Measurements from ENCODE around the gene IGLON5.

Gene IGLON5

DNA sequence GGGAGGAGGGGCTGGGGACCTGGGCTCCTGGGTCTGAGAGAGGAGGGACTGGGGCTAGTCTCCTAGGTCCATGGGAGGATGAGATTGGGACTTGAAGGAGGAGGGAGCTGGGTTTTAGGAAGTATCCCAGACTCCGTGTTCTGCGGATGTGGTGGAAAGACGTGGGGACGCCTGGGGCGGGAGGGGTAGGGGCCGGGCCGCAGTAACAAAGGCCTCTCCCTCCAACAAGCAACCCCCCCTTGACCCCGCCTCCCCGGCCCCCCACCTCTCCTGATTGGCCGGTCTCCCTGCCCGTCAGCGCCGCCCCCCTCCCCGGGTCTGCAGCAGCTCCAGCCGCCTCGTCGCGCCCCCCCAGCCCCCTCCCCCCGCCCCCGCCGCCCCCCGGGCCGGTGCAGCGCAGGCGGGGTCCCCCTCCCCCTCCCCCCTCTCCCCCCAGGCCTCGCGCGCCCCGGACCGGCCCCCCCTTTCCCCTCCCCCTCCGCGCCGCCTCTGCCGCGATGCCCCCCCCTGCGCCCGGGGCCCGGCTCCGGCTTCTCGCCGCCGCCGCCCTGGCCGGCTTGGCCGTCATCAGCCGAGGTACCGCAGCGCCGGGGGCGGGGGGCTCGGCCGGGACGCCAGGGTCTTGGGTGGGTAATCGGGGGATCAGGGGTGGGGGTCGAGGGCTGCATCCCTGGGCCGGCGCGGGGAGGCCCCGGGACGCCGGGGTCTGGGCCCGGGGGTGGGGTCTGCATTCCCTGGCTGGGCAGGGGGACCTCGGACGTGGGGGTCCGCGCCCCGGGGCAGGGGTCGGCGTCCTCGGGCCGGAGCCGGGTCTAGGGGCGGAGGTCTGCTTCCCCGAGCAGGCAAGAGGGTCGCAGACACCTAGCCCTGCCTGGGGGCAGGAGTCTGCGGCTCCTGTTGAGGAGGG lies at the start of gene IGLON5:
Gene IGLON5, plus strand, starts transcription at position 294 of the 907 bp plus-strand sequence. Its CDS starts 204 bp downstream, at position 498.
- no peak for FAIRE-seq

DNA sequence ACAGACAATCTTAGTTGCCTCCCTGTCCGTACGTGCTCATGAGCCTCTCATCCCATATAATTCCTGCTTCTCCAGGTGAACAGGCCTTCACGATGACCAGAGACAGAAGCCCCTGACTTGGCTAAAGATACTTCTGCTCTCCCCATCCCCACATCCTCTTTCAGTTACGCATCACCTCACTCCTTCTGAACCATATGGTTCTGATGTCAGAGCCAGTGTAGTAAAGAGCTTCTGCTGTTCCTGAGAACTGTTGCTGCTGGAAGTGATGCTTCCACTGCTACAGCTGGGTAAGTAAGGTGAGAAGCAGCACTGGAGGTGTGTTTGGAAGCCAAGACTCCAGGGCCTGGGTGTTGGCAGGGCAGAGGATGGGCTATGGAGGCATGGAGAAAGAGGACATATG lies 47.6 kb upstream of the IGLON5 start:
- FAIRE-seq, result no peak

DNA sequence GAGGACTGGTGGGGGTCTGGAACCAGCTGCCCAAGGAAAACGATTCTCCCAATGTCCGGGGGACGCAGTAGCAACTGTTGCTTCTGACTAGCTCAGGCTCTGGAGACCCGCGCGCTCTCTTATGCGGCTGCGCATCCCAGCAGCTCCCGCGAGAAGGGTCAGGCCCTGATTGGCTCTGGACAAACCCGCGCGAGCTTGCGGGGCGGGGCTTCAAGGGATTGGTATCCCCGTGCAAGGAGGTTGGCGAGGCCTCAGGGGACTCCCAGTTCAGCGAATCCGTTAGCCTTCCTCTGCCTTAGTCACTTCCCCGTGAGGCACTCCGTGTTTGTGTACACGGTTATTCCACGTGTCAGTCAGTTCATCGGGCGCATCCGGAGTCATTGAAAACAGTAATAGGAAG lies 40.4 kb upstream of the IGLON5 start:
- no peak for FAIRE-seq

DNA sequence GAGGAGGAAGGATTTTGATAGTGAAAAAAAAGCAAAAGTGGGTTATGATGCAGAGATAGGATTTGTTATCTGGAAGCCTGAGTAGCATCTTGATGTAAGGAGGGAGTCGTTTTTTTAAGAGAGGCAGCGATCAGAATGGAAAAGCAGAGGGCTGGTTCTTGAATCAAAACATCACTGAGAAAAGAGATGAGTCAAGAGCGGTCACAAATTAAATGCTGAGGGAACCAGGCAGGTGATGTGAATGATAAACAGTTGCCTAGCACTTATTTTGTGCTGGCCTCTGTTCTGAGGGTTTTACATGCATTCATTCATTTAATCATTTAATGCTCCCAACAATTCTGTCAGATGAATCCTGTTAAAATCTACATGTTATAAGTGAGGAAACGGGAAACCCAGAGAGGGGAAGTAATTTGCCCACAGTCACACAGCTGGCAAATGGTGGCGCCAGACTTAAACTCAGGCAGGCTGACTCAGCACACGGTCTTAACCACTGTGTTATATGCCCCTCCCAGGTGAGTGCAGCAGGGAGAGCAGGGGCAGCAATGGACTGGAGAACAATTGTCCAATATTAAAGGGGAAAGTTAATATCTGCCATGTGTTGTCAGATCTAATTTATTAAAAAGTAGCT lies 39.1 kb upstream of the IGLON5 start:
- no peak for FAIRE-seq

DNA sequence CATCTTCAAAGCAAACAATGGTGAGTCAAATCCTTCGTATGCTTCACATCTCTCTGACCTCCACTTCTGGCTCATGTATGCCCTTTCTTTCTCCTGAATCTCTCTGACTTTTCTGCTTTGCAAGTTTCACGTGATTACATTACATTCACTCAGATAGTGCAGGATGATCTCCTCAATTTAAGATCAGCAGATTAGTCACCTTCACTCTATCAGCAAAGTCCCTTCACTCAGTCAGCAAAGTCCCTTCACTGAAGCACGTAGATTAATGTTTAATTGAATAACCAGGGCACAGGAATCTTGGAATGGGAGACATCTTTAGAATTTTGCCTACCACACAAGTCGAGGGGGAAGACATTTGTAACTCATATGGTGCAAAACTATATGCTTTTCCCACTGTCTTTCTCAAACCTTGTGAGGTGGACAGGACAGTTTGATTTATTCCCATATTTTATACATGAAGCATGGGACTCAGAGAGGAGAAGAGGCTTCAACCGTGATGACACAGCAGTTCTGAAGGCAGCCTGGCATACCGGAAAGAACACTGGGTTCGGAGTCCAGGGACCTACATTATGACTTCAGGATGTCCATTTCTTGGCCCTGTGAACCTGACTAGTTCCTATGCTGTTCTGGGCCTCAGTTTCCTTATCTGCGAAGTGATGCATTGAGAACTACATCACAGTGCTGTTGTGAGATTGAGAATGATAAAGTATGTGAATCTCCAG lies 37.2 kb upstream of the IGLON5 start:
- no peak for FAIRE-seq

DNA sequence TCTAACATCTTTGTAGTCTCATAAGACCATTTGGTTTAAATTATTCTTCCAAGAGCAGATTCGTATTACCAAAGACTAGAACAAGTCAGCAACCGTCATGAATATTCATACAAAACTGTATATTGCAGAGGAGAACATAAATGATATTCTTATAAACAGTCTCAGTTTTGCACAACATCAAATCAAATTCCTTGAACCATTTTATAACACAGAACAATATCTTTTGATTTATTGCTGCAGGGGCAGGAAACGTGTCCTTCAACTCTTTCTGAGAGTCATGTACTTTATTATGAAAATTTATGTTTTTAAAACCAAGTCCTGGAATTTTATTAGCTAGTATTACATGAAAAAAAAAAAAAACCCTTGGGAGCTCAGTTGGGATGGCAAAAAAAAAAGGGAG lies 34.3 kb upstream of the IGLON5 start:
- no peak for FAIRE-seq

DNA sequence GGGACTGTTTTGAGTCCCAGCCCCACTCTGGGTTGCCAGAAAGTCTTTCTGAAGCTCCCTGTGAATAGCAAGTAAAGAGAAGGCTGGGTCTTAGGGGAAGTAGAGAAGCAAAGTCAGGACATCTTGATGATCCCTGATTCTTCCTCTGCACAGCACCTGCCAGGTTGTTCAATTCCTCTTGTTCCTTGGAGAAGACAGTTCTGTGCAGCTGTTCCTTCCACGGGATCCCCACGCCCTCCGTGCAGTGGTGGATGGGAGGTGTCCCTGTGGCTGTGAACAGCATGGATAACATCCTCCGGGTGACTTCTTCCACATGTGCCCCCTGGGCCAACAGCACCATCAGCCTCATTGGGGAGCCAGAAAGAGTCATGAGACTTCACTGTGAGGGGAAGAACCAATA lies 29.1 kb upstream of the IGLON5 start:
- FAIRE-seq, result no peak

DNA sequence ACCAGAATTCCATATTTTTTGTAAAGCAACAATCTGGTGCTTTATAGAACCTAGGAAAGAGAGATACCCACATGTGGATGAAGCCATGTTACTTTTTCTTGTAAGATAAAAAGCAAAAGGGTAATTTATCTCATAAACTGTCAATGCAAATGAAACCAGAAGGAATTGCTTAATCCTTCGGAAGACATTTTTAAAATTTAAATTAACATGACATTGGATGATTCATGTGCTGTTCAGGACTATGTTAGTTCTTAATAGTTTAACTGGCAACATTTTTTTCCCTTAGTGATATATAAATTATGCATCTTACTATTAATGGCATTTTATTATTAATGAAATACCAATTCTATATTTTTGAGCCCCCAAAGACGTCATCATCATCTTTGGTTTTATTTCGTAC lies 25.8 kb upstream of the IGLON5 start:
- no peak for FAIRE-seq

DNA sequence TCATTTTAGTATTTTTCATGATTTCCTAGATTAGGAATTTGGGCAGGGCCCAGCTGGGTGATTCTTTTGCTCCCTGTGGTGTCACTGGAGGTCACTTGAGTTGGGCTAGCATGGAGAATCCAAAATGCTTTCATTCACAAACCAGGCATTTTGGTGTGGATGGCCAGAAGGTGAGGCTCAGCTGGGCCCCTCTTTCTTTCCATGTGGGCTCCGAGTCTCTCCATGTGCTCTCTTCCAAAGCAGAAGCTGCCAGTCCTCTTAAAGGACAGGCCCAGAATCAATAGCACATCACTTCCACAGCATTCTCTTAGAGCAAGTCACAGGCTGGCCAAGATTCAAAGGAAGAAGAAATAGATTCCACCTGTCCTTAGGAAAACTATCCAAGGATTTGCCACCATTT lies 21.8 kb upstream of the IGLON5 start:
- FAIRE-seq, result no peak

DNA sequence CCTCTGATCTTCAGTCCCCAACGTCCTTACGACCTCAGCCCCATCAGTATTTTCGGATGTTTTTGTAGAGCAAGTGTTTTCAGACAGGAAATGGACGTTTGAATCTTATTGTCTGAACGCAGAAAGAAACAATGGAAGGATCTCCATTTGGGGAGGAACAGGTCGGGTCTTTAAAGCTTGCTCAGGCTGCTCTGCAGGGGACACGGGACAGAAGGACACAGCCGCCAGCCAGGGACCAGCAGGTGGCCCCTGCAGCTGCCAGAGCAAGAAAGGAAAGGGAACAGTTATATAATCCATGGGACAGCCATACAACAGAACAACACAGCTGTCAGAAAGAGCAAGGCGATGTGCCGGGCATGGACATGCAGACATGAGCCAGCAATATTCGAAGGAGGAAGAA lies 18.5 kb upstream of the IGLON5 start:
- no peak for FAIRE-seq

DNA sequence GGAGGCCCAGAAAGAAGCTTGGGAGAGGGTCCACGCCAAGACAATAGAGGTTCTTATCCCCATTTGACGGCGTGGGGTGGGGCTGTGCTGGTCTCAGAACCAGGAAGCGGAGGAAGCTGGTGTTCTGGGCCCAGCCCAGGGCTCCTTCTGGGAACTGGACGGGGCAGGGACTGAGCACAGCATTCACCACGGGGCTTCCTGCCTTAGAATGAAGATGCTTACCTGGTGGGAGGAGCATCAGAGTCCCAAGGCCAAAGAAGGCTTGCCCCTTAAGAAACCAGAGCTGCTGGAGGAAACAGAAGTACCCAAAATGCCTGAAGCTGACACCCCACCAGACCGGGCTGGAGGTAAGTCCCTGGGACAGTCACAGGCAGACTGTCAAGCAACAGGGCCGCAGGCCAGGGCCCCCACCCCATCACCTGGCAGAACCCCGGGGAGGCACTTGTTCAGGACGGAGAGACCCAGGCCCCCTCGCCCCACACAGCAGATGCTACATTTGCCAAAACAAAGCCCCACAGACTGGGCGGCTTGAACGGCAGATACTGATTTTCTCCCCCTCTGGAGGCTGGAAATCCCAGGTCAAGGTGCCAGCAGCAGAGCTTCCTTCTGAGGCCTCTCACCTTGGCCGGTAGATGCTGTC lies 17.8 kb upstream of the IGLON5 start:
- no peak for FAIRE-seq

DNA sequence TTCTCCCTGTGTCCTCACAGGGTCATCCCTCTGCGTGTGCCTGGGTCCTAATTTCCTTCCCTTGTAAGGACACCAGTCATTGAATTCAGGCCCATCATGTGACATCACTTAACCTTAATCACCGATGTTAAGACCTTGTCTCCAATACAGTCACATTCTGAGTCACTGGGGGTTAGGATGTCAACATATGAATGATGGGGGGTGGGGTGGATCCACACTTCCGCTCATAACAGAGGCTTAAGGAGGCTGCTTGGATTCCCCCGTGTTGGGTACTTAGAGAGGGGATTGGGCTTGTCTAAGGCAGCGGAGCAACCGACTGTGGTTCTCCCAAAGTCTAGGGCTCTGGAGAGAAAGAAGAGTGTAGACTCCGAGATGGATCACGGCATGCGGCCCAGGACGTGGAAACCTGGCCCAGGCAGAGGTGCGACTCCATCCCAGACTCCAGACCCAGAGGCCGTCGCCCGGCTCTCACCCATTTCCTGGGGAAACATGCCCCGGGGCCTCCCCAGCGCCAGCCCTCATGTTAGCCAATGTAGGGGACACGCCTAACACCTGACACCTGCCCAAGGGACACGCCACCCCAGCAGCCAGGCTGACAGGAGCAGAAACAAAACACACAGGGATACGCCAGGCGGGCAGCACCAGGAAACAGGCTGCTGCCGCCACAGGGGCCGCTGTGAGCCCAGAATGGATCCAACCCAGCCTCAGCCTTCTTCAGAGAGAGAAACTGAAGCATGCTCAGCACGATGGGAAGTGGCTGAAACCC lies 17.1 kb upstream of the IGLON5 start:
- FAIRE-seq, result no peak

DNA sequence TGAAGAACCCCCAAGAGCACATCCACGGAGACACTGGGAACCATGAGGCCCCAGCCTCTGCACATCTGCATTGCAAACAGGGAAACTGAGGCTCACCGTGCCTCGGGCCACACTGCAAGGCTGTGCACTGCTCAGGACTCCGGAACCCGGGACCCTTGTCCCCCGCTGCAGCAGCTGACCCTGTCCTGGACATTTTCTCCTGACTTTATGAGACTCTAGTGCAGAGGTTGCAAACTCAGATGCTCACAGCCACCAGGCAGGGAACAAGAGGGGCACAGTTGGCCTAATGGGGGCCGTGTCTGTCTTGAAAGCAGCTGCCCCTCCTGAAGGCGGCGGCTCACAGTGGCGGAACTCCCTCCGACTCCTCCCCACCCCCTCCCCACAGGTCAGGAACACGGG lies 16.5 kb upstream of the IGLON5 start:
- FAIRE-seq, result no peak

DNA sequence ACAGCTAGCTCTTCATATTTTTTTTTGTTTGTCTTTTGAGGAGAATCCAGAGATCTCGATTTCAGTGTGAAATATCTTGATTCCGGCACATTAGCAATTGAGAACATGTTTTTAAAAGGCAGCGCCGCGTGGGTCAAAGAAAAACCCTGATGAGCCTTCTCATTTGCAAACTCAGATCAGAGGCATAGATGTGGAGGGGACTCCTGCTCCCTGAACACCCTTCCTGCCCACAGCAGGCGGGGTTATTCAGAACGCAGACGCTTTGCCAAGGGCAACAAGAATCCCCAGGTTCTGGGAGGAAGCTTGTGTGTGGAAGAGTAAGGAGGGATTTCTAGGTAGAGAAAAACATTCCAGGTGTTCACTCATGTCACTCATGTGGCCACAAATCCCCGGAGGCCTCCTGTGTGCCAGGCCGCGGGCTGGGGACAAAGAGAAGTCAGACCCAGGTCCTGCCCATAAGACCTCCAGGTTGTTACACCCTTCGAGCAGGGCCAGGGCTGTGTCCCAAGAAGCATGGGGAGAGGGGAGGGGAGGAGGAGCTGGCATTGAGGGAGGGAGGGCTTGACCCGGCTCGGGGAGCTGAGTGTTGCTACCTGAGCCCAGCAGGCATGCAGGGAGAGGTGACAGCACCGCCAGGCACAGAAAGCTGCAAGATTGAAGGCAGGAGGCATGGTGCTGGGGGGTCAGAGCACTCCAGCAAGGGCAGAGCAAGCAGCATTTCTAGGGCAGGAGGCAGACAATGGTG lies 15.9 kb upstream of the IGLON5 start:
- FAIRE-seq, result no peak

DNA sequence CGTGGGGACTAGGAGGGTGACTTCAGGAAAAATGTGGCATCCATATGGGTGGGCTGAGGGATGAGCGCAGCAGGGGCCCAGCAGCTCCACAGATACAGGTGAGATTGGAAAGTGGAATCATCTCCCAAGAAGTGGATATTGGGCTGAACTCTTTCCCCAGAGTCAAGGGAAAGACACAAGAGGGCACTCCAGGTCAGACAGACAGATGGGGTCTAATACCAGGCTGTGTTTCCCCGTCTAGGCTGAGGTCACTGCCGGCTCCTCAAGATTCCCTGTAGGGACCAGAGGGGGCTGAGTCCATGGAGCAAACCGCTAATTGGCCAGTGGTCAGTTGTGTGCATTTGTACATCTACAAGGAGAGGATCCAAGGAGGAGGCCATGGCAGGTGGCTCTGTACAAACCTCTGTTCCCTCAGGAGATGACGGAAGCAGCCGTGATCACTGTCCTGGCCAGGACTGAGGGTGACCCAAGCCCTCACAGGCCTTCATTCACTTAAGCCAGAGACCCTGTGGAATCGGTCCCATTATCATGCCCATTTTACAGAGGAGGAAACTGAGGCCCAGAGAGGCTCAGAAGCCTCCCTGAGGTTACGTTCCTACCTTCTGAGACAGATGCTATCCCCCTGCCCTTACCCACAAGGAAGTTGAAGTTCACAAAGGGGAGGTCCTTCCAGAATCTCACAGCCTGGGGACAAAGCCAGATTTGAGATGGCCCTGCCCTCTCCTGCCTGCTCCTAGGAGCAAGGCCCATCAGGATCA lies 14.9 kb upstream of the IGLON5 start:
- no peak for FAIRE-seq

DNA sequence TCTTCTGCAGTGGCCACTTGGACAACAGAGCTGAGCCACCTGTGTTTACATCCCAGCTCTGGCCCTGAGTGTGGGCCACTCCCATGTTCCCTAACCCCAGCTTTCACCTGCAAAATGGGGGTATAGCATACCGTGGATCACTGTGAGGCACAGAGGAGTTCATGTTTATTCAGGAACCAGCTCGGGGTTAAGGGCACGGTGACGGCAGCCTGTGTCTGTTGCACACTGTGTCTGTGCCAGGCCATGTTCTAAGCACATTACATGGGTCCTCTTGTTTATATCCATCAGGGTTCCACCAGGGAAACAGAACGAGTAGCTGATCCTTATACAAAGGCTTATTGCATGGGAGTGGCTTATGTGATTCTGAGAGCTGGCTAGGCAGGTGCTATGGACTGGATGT lies 14.0 kb upstream of the IGLON5 start:
- no peak for FAIRE-seq

DNA sequence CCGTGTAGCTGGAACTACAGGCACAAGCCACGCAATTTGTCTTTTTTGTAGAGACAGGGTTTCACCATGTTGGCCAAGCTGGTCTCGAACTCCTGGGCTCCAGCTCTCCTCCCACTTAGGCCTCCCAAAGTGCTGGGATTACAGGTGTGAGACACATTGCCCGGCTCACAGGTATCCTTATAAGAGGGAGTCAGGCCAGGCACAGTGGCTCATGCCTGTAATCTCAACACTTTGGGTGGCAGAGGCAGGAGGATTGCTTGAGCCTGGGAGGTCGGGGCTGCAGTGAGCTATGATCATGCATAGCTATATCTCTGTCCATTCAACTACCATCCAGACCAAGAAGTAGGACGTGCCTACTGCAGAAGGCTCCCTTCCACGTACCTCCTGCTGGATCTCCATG lies 10.2 kb upstream of the IGLON5 start:
- no peak for FAIRE-seq

DNA sequence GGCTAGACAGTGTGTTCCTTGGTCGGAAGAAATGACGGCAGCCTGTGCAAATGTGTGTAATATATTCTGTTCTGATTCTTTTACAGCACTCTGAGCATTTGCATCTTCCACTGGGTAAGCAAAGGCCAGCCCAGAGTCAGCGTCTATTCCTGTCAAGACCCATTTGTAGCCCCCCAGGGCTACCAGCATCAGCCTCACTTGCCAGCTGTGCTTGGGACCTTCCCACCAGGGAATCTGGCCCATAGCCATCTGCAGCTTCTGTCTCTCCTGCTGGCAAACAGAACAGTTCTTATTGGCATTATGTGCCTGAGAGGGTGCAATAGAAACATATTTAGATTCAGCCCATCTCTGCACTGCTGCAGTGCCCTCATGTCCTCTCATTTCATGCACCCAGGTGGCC lies 6.0 kb upstream of the IGLON5 start:
- FAIRE-seq, result no peak

DNA sequence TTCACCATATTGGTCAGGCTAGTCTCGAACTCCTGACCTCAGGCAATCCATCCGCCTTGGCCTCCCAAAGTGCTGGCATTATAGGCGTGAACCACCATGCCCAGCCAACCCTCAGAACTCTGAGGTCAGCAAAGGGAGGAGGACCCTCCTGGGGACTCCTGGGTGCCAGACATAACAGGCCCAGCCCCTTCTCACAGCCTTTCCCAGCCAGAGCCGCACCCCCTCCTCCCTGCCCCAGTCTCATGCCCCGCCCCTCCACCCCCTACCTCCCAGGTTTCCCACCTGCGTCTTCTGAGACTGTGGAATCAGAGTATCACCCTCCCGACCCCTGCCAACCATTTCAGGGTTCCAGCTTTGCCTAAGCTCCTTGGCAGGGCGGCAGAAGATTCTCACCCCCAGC lies 5.2 kb downstream of the IGLON5 start:
- FAIRE-seq, result no peak

DNA sequence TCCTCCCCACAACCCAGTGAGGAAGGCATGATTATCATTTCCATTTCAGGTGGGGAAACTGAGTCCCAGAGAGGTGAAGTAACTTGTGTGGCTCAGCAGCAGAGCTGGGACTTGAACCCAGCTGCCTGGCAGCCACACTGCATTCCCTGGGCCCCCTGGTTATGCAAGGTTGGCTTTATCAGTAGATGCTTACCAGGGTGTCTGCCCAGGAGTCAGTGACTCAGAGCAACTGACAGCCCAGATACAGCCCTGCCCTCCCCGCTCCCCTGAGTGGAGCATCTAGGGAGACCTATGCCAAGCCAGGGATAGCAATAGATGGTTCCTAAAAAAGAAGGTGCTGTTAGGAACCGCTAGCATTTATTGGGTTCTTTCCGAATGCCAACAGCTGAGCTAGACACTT lies 5.9 kb downstream of the IGLON5 start:
- FAIRE-seq, result no peak

DNA sequence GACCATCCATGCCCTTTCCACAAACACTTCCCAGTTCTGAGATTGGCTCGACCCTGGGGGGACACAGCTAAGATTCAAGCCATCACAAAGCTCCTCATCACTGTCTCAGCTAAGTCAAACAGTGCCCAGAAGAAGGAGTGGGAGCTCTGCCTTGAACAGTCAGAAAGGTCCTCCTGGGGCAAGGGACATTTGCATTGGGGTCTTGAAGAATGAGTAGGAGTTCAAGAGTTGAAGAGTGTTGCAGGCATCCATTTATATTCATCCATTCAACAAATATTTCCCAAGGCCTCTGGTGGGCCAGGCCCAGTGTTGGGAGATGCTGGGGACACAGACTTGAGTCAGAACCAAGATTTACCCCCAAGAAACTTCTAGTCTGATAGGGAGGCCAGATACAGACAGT lies 6.5 kb downstream of the IGLON5 start:
- FAIRE-seq, result no peak

All from TTC549 (cell line).